GM19099 (cell line): Measurements from ENCODE around the gene TLN1.

Source experiments
- POLR2A ChIP-seq: IDR thresholded peaks from 3 replicates; pipeline ENCODE4 v1.6.1; 2011; ENCODE audit warnings: low read depth; ENCODE audit not compliant: insufficient read length; ENCODE audit errors: extremely low read depth

Gene TLN1

DNA sequence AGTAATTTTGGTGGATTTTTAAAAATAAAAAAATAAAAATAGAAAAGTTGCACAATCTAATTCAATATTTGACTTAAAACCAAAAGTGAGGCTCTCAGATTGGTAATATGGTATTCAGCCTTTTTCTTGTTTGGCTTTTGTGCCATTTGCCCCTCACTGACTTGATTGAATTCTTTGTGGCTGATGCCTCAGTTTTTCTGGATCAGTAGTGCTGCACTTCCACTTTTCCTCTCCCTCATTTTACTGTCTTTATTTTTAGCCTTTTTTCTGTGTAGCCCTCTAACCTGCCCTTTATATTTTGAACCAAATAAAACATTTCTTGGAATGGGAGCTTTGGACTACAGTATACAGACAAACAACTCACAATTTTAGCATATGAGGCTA, 25.9 kb upstream of the TLN1 start:
- TF ChIP-seq POLR2A, result no peak

DNA sequence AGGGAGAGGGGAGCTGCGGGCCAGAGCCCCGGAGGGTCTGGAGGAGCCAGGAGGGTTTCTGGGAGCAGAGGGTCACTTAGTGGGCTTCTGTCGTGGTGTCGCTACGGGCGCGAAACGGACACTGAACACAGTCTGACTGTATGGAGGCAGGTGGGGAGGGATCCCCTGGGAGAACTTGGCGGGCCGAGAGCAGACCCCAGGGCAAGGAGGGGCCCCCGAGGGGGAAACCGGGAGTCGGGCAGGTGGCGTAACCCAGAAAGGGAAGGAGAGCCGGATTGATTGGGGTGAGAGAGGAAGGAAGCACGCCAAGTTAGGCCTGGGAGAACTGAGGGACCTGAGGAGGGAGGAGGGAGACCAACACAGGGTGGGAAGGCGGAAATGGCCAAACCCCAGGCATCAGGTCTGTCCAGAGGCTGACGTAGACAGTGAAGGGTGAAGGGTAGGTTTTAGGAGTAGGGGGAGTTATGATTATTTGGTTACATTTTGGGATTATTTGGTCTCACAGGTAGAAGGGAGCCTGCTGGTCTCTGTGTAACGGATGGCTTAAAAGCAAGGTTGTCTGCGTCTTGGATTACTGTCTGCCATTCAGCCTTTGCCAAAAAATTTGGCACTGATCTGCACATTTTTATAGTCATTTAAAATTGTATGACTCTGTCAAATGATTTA, 25.4 kb upstream of the TLN1 start:
- peak; percentile 34 for TF ChIP-seq POLR2A

DNA sequence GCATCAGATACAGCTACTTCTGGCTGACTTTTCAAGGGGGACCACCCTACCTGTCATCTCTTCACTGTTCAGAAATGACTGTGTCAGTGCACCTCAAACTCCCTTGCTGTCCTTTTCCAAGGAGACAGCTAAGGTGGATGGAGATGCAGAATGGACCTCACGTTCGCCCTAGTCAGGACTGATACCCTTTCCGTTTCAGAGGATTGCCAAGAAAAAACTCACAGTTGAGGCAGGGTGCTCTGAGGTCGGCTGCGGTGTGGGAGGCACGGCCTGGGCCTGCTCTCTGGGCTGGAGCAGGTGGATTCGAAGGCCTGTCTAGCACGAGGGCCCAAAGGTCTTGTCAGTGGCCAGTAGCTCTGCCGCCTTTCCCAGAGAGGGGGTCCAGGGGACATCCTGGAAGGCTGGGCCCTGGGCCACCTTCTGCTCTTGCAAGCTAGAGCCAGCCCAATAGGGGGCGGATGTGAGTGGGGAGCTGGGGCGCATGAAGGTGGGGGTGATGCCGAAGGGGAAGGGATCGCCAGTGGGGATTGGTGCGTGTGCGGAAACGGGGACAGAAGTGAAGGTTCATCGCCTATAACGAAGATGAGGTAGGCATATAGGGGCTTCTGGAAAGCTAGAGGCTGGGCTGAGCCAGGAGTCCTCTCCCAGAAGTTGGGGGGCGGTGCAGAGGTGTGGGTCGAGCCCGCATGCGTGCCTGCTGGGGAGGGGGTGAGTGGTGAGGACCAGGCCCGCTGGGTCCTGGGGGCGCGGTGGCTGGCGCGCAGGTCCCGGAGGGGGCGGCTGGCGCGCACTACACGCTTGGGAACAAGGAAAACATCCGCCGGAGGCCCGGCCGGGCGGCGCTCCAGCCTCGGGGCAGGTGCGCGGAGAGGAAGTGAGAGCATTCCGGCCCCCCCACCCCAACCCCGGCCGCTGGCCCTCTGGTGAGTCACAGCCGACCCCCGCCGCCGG, 24.6 kb upstream of the TLN1 start:
- no peak for TF ChIP-seq POLR2A

DNA sequence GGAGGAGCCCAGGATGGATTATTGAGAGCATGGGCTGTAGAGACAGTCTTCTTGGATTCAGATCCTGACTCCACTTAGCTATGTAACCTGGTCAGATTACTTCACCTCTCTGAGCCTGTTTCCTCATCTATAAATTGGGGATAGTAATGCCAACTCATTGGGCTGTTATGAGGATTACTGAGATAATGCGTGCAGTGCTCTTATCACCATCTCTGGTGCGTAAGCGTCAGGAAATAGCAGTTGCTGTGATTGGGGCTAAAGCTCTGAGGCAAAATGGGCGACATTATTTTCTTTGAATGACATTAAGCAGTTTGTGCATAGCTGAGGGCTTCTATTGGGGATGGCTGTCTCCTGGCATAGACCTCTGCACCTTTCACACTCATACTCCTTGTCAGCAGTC, 23.1 kb upstream of the TLN1 start:
- no peak for TF ChIP-seq POLR2A

DNA sequence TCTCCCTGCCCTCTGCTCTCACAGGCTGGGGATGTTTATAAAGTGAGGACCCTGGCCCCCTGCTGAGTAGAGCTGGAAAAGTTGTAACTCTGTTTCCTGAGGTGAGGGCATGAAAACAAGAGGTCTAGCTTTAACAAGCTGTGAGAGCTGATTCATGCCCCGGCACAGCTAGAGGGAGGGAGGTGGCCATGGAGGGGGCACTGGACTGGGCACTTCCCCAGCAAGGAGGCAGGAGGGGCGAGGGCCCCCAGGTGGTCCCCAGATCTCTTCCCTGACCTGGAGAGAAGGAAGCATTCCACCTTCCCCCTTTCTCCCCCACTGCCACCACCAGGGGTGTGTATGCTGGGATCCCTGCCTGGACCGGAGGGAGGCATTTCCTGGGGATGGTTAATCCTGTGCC, 22.3 kb upstream of the TLN1 start, which contains the start of gene MSMP:
Gene MSMP (minus strand): TSS at position 13 of the 400 bp plus-strand sequence. CDS start 147 bp downstream, outside the sequence.
- no peak for TF ChIP-seq POLR2A

DNA sequence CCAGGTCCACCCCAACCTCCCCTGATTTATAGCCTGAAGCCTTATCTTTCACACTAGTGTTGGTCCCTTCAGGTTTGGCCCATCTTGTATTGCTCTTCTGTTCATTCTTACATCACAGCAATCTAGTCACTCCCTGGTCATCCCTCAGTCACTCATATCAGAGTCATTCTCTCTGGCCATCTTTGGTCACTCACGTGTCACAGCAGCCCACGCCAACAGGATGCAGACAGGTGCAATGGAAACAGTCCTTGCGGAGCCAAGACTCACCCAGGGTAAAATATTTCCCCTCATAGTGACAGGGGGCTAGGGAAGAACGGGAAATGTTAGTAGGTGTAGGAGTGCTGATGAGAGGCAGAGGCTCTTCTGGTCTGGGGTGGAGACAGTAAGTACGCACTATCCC, 21.5 kb upstream of the TLN1 start:
- TF ChIP-seq POLR2A, result no peak

DNA sequence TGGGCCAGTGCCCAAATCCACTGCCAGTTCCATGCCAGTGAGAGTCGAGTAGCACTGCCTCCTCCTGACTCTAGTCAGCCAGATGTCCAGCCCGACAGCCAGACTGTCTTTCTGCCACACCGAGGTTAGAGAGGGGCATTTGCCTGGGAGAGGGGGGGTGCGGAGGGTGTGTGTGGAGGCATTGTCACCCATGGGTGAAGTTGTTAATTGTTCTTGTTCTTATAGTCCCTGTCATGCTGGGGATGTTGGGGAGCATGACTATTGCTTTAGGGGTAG, 18.2 kb upstream of the TLN1 start:
- TF ChIP-seq POLR2A, result no peak

DNA sequence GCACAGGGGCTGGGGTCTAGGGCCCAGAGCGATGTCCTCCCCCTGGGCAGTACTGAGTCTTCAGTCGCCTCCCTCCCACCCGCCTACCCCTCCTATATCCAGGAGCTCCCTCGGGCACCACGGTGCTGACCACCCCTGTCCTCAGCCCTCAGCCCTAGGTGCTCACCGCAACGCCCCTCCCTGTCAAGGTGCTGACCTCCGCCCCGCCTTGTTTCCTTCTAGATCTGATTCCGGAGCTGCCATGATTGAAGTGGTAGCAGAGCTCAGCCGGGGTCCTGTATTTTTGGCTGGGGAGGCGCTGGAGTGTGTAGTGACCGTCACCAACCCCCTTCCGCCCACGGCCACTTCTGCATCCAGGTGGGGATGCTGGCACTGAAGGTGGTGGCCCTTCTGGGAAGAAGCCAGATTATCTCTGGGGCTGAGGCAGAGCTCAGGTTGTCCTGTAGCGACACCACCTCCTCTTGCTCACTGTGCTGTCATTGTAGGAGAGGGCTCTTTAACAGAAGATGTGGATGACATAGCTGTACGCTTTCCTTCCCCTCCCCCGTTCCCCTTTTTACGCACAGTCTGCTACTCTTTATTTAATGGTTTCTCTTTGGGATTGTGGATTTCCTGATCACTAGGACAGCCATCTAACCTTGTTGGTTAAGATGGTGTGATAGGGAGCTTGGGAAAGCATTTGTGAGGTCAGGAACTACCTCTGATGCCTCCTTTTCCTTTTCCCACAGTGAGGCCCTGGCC, 17.7 kb upstream of the TLN1 start:
- TF ChIP-seq POLR2A, result no peak

DNA sequence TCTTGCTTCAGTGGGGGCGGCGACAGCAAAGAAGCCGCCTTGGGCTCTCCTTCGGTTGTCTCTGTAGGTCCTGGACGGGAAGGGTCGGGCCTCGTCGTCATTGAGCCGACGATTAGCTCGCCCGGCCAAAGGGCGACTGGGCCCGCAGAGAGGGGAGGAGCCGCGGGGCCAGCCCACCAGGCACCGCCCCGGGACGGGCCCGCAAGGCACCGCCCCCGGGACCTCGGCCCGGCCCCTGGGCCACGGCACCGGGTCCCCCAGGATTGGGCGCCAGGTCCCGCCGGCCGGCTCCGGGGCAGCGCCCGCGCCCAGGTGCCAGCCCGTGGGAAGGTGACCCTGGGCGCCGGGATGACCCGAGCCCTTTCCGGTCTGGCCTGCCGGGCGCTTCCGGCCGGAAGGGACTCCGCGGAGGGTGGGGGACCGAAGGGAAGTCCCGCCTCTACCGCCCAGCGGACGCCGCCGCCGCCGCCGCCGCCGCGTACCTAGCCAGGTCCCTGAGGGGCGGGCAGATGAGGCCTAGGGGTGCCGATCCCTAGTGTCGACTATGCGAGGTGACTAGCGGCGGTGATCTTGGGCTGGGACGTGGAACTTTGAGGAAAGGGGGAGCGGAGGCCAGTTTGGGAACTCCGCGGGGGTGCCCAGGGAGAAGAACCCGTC, 17.0 kb upstream of the TLN1 start, which contains the start of the genes GBA2 and RGP1:
Gene GBA2 (minus strand): TSS at position 371 of the 657 bp plus-strand sequence. CDS start 524 bp downstream, outside the sequence.
Gene RGP1 (plus strand): TSS at position 430 of the 657 bp plus-strand sequence. CDS start 469 bp downstream, outside the sequence.
- peak; percentile 89 for TF ChIP-seq POLR2A

DNA sequence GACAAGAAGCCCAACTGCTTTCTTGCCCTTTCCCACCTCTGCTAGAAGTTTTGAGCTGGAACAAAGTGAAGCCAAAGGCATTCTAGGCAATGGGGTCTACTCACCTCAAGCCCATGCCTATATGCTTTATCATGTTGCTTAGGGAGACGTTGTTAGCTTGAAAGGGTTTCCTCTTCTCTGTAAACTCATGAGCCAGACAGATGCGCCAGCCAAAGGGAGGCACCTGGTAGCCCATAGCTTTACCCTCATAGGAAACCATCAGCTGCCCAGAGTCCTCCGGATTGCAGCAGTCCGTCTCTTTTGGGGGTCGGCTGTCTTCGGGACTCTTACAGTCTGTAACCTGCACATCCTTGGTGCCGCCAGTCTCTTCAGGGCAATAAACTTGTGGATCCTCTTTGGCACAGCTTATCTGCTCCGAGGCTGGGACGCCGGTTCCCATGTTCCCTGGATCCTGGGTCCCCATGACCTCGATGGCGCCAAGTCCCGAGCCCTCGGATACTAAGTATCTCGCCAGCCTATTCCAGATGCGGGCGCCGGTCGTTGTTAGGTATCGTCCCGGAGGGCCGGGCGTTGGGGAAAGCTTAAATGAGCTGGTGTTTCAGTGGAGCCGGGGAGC, 16.4 kb upstream of the TLN1 start:
- TF ChIP-seq POLR2A, result no peak

DNA sequence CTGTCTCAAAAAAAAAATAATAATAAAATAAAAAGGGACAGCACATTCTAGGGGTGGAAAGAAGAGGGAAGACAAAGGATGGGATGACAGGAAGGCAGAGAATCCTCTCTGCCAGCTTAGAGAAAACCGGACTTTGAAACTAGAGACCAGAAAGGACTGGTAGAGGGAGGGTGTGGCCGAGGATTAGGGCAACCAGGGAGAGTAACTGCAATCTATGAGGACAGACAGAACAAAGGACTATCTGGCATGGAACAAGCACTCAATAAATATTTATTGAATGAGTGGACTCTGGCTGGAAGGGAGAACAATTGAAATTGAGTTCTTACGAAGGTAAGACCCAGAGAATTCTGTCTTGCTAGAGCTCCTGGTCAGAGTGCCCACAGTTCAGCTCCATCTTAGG, 14.6 kb upstream of the TLN1 start:
- no peak for TF ChIP-seq POLR2A

DNA sequence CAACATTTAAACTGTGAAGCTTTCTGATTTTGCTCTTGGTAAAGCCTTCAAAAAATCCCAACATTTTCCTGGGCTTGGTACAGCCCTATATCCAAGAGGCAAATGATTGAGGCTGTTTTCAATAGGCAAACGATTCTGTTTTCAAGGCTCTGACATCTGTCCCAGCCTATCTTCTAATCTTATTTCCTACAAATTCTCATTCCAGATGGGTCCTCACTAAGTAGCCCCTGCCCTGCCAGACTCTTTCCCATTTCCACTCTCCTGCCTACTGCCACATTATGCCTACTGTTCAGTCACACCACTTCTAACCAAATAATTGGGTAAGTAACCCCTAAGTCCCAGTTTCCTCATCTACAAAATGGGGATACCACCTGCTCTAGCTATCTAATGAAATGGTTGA, 13.6 kb upstream of the TLN1 start:
- no peak for TF ChIP-seq POLR2A

DNA sequence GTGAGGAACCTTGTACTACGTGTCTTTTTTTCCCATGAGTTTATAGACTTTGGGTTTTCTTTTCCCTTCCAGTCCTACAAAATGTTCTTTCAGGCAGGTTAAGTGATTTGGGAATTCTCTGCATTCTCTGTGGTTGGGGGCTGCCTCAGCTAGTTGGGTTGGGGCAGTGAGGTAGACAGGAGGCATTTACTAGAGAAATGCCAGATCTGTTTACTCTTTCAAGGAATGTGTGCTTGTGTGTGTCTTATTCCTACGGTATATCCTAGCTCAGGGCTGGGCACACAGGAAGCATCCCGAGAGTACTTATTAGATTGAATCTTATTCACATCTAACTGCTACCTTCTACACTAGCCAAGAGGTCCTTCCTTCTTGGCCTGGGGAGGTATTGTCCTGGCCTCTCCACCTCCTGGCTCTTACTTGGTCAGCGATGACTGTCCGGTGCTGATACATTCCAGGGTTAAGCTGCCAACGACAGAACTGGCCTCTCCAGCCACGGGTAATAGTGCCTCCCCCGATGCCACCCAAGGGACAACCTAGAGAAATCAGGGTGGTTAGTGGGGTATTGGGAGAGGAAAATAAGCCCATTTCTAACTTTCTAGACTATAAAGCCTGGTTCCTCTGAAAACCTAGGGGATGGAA, 12.0 kb upstream of the TLN1 start:
- TF ChIP-seq POLR2A, result no peak

DNA sequence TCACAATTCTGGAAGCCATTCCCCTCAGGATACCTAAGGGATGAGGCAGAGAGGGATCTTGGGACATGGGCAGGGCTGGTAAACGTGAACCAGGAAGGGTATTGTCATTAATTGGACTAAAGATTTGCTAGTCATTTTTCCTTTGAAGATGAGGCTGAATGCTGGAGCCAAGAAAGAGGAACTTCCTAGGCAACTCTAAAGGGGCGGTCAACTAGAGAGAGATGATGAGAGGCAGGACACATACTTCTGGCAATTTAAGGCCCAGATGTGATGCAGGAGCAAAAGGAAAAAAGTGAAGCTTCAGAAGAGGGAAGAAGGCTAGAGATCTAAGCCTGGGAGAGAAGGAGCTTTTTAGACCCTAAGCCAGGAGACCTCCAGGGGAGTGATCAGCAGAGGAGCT, 11.5 kb upstream of the TLN1 start:
- no peak for TF ChIP-seq POLR2A
